DND-41 (cell line): ENCODE results near the gene LRPAP1.

Experiments used
- EZH2 ChIP-seq: IDR thresholded peaks from 3 replicates; pipeline ENCODE4 v1.6.1; 2012; ENCODE audit warnings: borderline replicate concordance, low read depth, mild to moderate bottlenecking, moderate library complexity, low read length, inconsistent platforms; ENCODE audit not compliant: severe bottlenecking
- TF ChIP-seq, protein P1 (sequence below): IDR thresholded peaks from 2 replicates; pipeline ENCODE4 v1.5.1; 2012; ENCODE audit warnings: borderline replicate concordance, low read length, moderate library complexity, mild to moderate bottlenecking; ENCODE audit not compliant: poor library complexity, severe bottlenecking; ENCODE audit errors: extremely low read depth

DNA sequence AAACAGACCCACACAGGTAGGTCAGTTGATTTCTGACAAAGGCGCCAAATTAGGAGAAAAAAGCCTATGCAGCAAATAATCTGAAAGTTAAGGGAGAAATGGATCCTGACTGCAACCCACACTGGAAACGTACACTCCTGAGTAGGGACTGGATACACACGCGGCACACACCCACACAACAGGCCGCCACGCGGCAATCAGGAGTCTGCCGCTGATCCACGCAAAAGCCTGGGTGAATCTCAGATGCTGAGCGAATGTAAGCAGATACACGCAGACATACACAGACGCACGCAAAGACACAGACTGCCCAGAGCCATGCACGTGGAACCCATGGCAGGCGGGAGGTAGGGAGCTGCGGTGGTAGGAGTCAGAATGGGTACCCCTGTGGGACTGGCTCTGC lies 21.7 kb downstream of the LRPAP1 start:
- TF ChIP-seq, protein P1, sequence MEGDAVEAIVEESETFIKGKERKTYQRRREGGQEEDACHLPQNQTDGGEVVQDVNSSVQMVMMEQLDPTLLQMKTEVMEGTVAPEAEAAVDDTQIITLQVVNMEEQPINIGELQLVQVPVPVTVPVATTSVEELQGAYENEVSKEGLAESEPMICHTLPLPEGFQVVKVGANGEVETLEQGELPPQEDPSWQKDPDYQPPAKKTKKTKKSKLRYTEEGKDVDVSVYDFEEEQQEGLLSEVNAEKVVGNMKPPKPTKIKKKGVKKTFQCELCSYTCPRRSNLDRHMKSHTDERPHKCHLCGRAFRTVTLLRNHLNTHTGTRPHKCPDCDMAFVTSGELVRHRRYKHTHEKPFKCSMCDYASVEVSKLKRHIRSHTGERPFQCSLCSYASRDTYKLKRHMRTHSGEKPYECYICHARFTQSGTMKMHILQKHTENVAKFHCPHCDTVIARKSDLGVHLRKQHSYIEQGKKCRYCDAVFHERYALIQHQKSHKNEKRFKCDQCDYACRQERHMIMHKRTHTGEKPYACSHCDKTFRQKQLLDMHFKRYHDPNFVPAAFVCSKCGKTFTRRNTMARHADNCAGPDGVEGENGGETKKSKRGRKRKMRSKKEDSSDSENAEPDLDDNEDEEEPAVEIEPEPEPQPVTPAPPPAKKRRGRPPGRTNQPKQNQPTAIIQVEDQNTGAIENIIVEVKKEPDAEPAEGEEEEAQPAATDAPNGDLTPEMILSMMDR, result no peak
- TF ChIP-seq EZH2, result no peak
